ENCODE data around the gene NEAT1. TPM values are rescaled to one million over a fixed set of nuclear protein-coding genes. Genes with fewer than 3 reads are reported as not detected.
"Not testable (repeated sequence)": the region's sequence is repeated elsewhere in the genome, so short reads cannot be mapped to it uniquely, and the experiment has no call there.

The NEAT1 gene
- total RNA-seq, 1 donor from 2014 or later, result 43.4 TPM

GRCh38 chr11:65446446-65447277, 24.1 kb downstream of the NEAT1 start:
- DNase-seq (ENCODE audit: low spot score), result no peak
- Mint-ChIP-seq H3K27ac (ENCODE audit: unreplicated experiment) (no peak overlapping the region), H3K36me3 (ENCODE audit: low read depth, unreplicated experiment) (peaks cover 4% of the 10 kb centered on the region), H3K27me3 (ENCODE audit: unreplicated experiment) (peaks cover 6% of the 10 kb centered on the region), H3K9me3 (ENCODE audit: unreplicated experiment) (no peaks in the 10 kb centered on the region), H3K4me3 (ENCODE audit: unreplicated experiment) (no peak overlapping the region), H3K4me1 (ENCODE audit: unreplicated experiment) (peaks cover 6% of the 10 kb centered on the region)
- TF ChIP-seq CTCF (IDR thresholded peaks at IDR 0.05; ENCODE audit: unreplicated experiment), result no peak

GRCh38 chr11:65448074-65448417, 25.4 kb downstream of the NEAT1 start:
- H3K36me3 Mint-ChIP-seq (ENCODE audit: low read depth, unreplicated experiment), result peaks cover 1% of the 10 kb centered on the region
- H3K9me3 Mint-ChIP-seq (ENCODE audit: unreplicated experiment), result no peaks in the 10 kb centered on the region
- H3K27ac Mint-ChIP-seq (ENCODE audit: unreplicated experiment), result no peak overlapping the region
- no peak for TF ChIP-seq CTCF (IDR thresholded peaks at IDR 0.05; ENCODE audit: unreplicated experiment)
- DNase-seq (ENCODE audit: low spot score), result no peak
- peaks cover under 1% of the 10 kb centered on the region for H3K4me1 Mint-ChIP-seq (ENCODE audit: unreplicated experiment)
- peaks cover 6% of the 10 kb centered on the region for H3K27me3 Mint-ChIP-seq (ENCODE audit: unreplicated experiment)
- H3K4me3 Mint-ChIP-seq (ENCODE audit: unreplicated experiment), result no peak overlapping the region

- H3K4me1 Mint-ChIP-seq (ENCODE audit: unreplicated experiment), result no peaks in the 10 kb centered on the region
- DNase-seq (ENCODE audit: low spot score), result no peak
- peaks cover 6% of the 10 kb centered on the region for H3K27me3 Mint-ChIP-seq (ENCODE audit: unreplicated experiment)
- no peaks in the 10 kb centered on the region for H3K9me3 Mint-ChIP-seq (ENCODE audit: unreplicated experiment)
- no peak overlapping the region for H3K27ac Mint-ChIP-seq (ENCODE audit: unreplicated experiment)
- H3K4me3 Mint-ChIP-seq (ENCODE audit: unreplicated experiment), result no peak overlapping the region
- TF ChIP-seq CTCF (IDR thresholded peaks at IDR 0.05; ENCODE audit: unreplicated experiment), result no peak
- H3K36me3 Mint-ChIP-seq (ENCODE audit: low read depth, unreplicated experiment), result no peaks in the 10 kb centered on the region
Measured at GRCh38 chr11:65448418-65449105, 26.0 kb downstream of the NEAT1 start.

- not testable (repeated sequence) for H3K4me3 Mint-ChIP-seq (ENCODE audit: unreplicated experiment); DNase-seq (ENCODE audit: low spot score); H3K27ac Mint-ChIP-seq (ENCODE audit: unreplicated experiment); H3K4me1 Mint-ChIP-seq (ENCODE audit: unreplicated experiment); H3K36me3 Mint-ChIP-seq (ENCODE audit: low read depth, unreplicated experiment); H3K9me3 Mint-ChIP-seq (ENCODE audit: unreplicated experiment)
- H3K27me3 Mint-ChIP-seq (ENCODE audit: unreplicated experiment), result peaks cover 14% of the 10 kb centered on the region
Measured at GRCh38 chr11:65451301-65451700, 28.7 kb downstream of the NEAT1 start.

- H3K9me3 Mint-ChIP-seq (ENCODE audit: unreplicated experiment); DNase-seq (ENCODE audit: low spot score); H3K4me3 Mint-ChIP-seq (ENCODE audit: unreplicated experiment); H3K27ac Mint-ChIP-seq (ENCODE audit: unreplicated experiment); H3K36me3 Mint-ChIP-seq (ENCODE audit: low read depth, unreplicated experiment); H3K4me1 Mint-ChIP-seq (ENCODE audit: unreplicated experiment): not testable (repeated sequence)
- H3K27me3 Mint-ChIP-seq (ENCODE audit: unreplicated experiment), result peaks cover 18% of the 10 kb centered on the region
Measured at GRCh38 chr11:65452259-65452658, 29.7 kb downstream of the NEAT1 start.

All from endothelial cell (in vitro differentiated cells).